HG02870 (cell line): ENCODE data around the gene BPTF.
A peak's percentile ranks its signal among the peaks of the same experiment; 100 is the strongest.
"Not testable (repeated sequence)": the region's sequence is repeated elsewhere in the genome, so short reads cannot be mapped to it uniquely, and the experiment has no call there.

Experiments used
- ATAC-seq: cut with Tn5 transposase; IDR thresholded peaks from one replicate; pipeline ENCODE4 v1.9.1; 2021; ENCODE audit warnings: mild to moderate bottlenecking, moderate library complexity; ENCODE audit not compliant: unreplicated experiment

Gene BPTF

GRCh38 chr17:68006797-68007196 is 181.5 kb downstream of the BPTF start:
- ATAC-seq = no peak

- ATAC-seq = no peak
These were observed 185.9 kb downstream of the BPTF start for GRCh38 chr17:68011199-68011665.

GRCh38 chr17:68013385-68013784 is 188.1 kb downstream of the BPTF start:
- ATAC-seq = no peak

DNA sequence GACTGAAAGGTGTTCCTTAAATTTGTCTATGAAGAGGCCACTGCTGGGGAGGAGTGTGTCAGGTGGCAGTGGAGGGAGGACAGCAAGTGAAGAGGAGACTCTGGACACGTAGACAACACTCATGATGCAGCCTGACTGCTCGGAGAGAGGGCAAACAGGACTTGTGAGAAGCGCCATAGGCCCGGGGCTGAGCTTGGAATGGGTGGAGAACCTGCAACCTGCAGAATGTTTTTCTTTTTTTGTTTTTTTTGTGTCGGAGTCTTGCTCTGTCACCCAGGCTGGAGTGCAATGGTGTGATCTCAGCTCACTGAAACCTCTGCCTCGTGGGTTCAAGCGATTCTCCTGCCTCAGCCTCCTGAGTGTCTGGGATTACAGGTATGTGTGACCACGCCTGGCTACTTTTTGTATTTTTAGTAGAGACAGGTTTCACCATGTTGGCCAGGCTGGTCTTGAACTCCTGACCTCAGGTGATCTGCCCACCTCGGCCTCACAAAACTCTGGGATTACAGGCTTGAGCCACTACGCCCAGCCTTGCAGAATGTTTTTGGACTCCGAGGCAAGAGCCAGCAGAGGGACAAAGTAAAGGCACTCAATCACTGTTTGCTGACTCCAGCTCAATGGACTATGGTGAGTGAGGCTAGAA is 189.9 kb downstream of the BPTF start:
- no peak for ATAC-seq

DNA sequence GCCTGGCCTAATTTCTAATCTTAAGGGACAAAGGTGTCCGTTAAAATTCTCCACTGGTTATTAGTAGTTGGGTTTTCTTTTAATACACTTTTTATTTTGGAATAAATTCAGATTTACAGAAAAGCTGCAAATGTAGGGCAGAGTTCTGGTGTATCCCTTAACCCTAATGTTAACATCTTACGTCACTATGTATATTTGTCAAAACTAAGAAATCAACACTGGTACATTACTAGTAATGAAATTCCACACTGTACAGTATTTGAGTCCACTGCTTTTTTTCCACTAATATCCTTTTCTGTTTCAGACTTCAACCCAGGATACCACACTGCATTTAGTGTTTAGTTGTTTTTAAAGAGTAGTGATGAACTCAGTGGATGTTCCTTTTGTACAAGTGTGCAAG is 191.5 kb downstream of the BPTF start:
- no peak for ATAC-seq

DNA sequence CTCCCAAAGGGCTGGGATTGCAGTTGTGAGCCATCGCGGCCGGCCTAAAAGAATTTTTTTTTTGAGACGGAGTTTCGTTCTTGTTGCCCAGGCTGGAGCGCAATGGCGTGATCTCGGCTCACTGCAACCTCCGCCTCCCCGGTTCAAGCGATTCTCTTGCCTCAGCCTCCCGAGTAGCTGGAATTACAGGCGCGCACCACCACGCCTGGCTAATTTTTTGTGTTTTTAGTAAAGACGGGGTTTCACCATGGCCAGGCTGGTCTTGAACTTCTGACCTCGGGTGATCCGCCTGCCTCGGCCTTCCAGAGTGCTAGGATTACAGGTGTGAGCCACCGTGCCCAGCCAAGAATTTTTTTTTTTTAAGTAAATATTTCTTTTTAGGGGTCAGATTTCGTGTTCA is 193.2 kb downstream of the BPTF start:
- ATAC-seq = not testable (repeated sequence)

- ATAC-seq = no peak
These were observed 194.0 kb downstream of the BPTF start for GRCh38 chr17:68019336-68019674.

DNA sequence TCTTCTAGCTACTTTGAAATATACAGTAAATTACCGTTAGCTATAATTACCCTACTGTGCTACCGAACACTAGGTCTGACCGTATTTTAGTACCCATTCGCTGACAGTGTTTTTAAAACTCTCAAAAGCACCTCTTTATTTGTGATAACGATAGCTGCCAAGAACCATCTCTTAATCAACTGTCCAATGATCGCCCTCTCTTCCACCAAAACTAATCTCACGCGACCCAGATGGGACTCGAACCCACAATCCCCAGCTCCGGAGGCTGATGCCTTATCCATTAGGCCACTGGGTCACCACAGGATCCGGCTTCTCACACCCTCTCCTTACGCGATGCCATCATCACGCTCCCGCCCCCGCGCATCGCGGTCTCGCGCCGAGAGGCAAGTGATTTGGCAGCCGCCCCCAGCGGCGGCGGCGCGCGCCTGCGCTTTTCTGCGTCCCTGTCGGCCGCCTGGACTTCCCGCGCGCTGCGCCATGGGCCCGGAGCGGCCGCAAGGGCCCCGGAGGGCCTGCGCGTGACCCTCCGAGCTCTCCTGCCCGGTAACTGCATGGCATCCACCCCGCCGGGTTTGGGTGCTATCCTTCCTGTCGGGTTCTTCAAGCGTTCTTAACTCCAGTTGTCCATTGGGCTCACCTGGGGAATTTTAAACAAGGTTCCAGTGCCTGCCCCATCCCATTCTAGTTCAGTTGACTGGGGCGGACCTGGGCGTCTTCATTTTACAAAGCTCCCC is 194.5 kb downstream of the BPTF start:
- ATAC-seq = peak; percentile 80

GRCh38 chr17:68020409-68020756 is 195.1 kb downstream of the BPTF start:
- no peak for ATAC-seq

DNA sequence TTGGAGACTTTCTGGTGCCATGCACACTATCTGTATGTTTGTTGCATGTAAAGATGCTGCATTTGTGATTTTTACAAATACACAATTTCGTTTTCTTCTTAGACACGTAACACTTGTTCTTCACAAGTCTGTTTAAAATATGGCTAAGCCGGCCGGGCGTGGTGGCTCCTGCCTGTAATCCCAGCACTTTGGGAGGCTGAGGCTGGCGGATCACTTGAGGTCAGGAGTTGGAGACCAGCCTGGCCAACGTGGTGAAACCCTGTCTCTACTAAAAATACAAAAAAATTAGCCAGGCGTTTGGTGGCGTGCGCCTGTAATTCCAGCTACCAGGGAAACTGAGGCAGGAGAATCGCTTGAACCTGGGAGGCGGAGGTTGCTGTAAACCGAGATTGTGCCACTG is 195.5 kb downstream of the BPTF start:
- not testable (repeated sequence) for ATAC-seq

DNA sequence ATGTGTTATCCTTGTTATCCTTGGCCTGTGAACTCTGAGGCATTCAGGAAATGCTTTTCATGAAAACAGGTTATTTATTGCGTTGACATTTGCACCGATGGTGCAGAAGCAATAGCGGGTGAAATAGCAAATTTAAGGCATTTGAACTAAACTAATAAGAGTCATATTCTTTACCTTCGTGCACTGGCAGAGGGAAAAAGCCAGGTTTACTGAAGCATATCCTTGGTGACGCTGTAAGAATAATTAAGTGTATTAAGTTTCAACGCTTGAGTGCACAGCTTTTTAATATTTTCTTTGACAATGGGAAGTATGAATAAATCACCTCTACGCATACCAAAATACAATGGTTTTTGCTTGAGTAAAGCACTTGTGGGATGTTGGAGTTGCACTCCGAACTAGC is 196.7 kb downstream of the BPTF start:
- no peak for ATAC-seq

- not testable (repeated sequence) for ATAC-seq
These were observed 197.2 kb downstream of the BPTF start for GRCh38 chr17:68022547-68022946.

GRCh38 chr17:68029512-68030215 is 204.4 kb downstream of the BPTF start:
- ATAC-seq = no peak
